Suprapubic skin (tissue), 4 donors: ENCODE results near the gene SLC44A1.

ENCODE experiments used
- EP300 ChIP-seq: sonication (generic); formaldehyde crosslinking; IDR thresholded peaks from one replicate; pipeline ENCODE4 v1.6.1; 2017; ENCODE audit warnings: antibody characterized with exemption
- POLR2A ChIP-seq, 2 donors: fragments of 450-650 bp; IDR thresholded peaks; one replicate each; pipeline ENCODE4 v1.6.1; 2017; ENCODE audit warnings: antibody characterized with exemption in 2 of 2, mild to moderate bottlenecking in 2 of 2, moderate library complexity in 2 of 2
- POLR2AphosphoS5 ChIP-seq, 3 donors: sonication (generic); formaldehyde crosslinking; IDR thresholded peaks; one replicate each; pipeline ENCODE4 v1.6.1; 2017; ENCODE audit warnings: antibody characterized with exemption in 3 of 3
- TF ChIP-seq, protein P1 (sequence below), 2 donors: fragments of 200-600 bp in 1 of 2; fragments of 450-650 bp in 1 of 2; sonication (generic) in 1 of 2; IDR thresholded peaks; one replicate each; pipeline ENCODE4 v1.5.1; 2016 to 2019; ENCODE audit warnings: antibody characterized with exemption in 2 of 2, mild to moderate bottlenecking in 1 of 2, moderate library complexity in 1 of 2

DNA sequence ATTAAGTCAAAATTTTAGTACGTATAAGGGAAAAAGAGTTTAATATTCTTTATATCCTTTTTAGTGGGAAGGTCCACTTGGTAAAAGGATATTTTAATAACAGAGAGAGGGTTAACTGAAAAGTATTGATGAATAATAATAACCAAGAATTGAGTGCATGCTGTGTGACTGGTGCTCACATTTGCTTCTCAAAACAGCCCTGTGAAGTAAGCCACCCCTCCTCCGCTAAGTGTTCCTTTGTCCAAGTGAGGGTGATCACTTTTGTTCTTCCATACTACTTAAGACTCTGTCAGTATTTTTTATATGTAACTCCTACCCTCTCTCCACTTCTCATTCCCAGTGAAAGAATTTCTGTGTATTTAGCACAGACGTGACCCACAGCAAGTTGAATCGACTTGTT is 51.5 kb downstream of the SLC44A1 start:
- TF ChIP-seq, protein P1, sequence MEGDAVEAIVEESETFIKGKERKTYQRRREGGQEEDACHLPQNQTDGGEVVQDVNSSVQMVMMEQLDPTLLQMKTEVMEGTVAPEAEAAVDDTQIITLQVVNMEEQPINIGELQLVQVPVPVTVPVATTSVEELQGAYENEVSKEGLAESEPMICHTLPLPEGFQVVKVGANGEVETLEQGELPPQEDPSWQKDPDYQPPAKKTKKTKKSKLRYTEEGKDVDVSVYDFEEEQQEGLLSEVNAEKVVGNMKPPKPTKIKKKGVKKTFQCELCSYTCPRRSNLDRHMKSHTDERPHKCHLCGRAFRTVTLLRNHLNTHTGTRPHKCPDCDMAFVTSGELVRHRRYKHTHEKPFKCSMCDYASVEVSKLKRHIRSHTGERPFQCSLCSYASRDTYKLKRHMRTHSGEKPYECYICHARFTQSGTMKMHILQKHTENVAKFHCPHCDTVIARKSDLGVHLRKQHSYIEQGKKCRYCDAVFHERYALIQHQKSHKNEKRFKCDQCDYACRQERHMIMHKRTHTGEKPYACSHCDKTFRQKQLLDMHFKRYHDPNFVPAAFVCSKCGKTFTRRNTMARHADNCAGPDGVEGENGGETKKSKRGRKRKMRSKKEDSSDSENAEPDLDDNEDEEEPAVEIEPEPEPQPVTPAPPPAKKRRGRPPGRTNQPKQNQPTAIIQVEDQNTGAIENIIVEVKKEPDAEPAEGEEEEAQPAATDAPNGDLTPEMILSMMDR (IDR thresholded peaks at IDR 0.05) = no peak
- TF ChIP-seq POLR2A (IDR thresholded peaks at IDR 0.05) (no peak), EP300 (no peak), POLR2AphosphoS5 (IDR thresholded peaks at IDR 0.05) (no peak)
